SW480 (cell line): ENCODE results near the gene TYW1.
"Not testable (repeated sequence)": the region's sequence is repeated elsewhere in the genome, so short reads cannot be mapped to it uniquely, and the experiment has no call there.

Experiments used
- DNase-seq: peaks from one replicate; pipeline ENCODE4 v3.0.0-alpha.2; 2016; ENCODE audit warnings: low spot score

Gene TYW1, protein sequence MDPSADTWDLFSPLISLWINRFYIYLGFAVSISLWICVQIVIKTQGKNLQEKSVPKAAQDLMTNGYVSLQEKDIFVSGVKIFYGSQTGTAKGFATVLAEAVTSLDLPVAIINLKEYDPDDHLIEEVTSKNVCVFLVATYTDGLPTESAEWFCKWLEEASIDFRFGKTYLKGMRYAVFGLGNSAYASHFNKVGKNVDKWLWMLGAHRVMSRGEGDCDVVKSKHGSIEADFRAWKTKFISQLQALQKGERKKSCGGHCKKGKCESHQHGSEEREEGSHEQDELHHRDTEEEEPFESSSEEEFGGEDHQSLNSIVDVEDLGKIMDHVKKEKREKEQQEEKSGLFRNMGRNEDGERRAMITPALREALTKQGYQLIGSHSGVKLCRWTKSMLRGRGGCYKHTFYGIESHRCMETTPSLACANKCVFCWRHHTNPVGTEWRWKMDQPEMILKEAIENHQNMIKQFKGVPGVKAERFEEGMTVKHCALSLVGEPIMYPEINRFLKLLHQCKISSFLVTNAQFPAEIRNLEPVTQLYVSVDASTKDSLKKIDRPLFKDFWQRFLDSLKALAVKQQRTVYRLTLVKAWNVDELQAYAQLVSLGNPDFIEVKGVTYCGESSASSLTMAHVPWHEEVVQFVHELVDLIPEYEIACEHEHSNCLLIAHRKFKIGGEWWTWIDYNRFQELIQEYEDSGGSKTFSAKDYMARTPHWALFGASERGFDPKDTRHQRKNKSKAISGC

DNA sequence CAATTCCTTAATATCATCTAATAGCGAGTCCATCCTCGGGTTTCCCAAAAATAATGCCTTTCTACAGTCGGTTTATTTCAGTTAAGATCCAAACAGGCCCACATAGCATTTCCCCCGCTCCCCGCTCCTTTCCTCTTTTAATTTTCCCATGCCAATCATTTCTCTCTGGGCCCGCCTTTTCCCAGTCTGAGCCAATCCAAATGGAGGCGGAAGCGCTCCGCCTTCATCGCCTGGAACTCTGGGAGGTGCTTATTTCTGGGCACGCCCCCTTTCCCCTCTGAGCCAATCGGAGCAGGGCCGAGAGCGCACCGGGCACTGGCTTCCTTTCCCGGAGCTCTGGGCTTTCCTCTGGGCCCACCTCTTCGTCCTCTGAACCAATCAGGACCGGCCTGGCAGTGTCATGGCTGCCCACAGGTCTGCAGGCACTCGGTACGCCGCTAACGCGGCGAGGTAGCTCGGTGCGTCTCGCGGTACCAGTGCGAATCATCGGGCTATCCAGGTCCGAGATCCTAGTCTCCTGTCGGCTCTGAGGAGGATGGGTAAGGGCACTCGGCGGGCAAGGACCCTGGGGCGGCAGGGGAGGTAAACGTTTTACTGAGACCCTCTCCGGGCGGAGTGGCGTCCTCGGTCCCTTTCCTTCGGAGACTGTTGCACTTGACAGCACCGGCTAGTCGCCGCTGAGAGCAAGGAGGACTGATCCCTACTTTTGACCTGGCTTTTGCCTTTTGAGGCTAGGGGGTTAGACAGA lies at the start of gene TYW1:
TYW1 (plus strand) TSS at position 390 of the 748 bp plus-strand sequence; CDS start at position 536, 146 bp downstream.
- peak; percentile 99 for DNase-seq

DNA sequence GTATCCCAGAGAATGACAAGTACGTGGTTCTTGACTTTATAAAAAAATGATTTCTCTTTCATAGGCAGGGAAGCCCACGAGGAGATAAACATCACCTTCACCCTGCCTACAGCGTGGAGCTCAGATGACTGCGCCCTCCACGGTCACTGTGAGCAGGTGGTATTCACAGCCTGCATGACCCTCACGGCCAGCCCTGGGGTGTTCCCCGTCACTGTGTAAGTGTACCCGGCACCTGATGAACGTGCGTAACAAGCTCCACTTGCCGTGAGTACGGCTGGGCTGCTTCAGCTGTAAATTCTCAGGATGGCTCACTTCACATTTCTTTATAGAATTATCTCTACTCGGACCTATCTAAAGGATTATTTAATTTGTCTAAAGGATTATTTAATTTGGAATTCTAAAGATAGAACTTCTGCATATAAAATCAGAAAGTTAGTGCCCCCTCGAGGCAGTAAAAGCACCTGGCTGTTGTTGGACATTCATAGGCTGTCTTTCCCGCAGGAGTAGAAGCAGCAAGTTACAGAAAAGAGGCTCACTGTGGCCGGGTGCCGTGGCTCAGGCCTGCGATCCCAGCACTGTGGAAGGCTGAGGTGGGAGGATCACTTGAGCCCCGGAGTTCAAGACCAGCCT lies 48.0 kb upstream of the TYW1 start:
- DNase-seq: no peak

DNA sequence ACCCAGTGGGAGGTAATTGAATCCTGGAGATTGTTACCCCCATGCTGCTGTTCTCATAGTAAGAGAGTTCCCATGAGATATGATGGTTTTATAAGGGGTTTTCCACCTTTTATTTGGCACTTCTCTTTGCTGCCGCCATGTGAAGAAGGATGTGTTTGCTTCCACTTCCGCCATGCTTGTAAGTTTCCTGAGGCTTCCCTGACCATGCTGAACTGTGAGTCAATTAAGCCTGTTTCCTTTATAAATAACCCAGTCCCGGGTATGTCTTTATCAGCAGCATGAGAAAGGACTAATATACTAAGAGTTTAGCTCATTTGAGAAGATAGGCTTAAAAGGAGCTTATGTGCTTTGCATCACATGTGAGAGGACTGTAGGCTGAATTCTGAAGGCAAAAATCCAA lies 46.3 kb upstream of the TYW1 start:
- no peak for DNase-seq

DNA sequence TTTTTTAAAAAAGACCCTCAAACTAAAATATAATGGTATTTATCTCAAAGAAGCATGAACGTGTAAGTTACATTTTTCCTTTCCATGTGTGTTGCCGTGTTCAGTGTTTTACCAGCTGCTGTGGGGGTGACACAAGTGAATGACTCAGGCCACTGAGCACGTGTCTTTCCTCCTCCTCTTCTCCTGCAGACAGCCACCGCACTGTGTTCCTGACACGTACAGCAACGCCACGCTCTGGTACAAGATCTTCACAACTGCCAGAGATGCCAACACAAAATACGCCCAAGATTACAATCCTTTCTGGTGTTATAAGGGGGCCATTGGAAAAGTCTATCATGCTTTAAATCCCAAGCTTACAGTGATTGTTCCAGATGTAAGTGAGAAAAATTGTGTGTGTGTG lies 45.9 kb upstream of the TYW1 start:
- DNase-seq: no peak

DNA sequence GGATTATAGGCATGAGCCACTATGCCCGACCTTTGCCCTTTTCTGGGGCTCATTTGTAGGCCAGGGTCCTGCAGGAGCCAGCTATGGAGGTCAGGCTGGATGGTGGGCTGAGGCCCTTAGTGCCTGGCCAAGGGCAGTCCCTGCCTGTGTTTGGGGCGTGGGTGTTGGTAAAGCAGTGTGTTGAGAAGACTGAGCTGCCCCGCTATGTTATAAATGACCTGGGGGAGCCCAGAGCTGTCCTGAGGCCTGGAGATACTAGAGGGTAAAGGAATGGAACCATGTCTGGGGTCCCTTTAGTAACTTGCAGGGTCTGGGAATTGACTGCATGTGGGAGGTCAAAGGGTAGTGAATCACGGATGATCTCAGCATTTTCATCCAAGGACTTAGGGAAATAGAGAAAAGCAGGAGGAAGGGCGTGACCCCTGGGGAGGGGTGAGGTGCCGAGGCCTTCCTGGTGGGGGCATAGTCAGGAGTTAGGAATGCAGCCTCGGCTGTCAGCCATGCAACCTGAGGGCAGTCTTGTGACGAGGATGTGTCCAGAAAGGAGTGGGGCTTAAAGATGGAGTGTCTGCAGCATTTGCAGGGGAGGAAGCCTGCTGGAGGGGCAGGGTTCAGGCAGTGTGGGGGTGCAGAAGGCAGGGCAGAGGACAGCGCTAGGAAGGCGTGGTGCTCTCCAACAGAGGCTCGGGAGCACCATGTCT lies 44.1 kb upstream of the TYW1 start:
- peak; percentile 45 for DNase-seq

DNA sequence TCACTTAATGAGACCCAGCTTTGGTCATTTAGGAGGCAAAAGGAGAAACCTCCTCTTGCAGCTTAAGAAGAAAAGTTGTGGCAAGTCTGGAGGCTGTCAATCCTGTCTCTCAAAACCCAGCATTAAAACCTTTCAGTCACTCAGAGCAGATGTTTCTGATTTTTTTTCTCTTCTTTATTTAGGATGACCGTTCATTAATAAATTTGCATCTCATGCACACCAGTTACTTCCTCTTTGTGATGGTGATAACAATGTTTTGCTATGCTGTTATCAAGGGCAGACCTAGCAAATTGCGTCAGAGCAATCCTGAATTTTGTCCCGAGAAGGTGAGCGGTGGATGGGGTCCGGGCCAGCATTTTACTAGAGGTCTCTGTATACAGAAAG lies 43.6 kb upstream of the TYW1 start:
- no peak for DNase-seq

DNA sequence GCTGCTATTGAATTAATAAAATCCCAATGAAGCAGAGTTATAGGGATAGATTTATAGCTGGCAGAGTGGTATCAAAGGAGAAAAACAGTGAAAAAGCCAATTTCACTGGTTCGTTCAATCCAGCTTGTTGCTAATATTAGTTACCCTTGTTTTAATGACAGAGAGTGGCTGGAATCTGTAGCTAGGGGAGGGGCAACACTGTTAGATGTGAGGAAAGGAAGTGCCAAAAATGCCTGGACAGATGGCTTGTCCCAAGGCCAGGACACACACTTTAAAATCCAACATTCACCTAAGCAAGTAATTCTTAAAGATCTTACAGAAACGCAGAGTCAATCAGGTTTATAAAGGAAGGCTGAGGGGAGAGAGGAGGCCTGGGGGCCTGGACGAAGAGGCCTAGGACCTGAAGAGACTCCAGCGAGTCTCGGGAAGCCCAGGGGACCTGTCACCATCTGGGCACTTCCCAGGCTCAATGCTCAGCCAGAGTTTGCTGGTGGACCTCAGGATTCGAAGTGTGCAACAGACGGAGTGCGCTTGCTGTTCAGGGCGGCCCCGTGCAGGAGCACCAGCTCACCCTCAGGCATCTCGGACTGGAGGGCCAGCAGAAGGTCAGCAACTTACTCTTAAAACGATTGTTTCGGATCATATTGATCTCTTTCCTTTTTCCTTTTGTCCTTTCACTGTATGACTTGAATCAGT lies 38.9 kb upstream of the TYW1 start:
- no peak for DNase-seq

DNA sequence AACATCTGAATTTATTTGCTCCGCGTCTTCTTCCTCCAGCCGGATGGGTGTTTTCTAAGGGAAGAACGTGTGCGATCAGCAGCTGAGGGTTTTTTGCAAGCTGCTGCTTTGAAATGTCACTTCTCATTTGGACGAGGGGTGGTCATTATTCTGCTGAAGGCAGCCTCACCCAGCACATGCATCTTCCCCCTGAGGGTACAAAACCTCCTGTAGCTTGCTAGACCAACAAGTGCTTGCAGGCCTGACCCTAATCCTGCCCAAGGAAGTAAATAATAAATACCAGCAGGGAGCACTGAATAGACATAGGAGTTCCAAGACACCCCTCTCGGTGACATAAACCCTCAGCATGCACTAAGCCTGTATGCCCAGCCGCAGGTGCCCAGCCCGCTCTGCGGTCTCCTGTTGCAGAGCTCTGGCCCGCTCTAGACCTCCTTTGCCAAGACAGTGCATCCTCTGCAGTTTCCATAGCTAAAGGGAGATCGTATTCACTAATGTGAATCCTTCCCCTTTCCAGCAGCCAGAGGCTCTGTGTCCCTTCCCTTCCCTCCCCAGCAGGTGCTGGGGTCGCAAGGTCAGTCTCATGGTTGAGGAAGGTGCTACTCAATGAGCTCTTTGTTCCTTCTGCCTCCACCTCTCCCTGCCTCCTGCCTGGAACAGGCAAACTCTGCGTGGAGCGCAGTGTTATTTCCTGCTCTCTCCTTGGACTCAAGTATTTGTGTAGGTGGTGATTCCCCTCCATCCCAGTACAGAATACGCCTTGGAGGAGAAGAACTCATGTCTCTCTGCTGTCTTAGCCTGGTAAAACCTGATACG lies 37.9 kb upstream of the TYW1 start:
- DNase-seq: no peak

DNA sequence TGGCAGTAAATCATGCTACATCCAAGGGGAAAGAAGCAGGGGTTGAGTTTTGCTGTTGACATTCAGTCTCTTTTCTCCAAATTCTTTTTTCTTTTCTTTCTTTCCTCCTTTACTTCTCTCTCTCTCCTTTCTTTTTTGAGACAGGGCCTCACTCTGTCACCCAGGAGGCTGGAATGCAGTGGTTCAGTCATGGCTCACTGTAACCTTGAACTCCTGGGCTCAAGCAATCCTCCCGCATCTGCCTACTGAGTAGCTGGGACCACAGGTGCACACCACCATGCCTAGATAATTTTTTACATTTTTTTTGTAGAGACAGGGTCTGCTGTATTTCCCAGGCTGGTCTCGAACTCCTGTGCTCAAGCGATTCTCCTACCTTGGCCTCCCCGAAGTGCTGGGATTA lies 36.4 kb upstream of the TYW1 start:
- DNase-seq: no peak

DNA sequence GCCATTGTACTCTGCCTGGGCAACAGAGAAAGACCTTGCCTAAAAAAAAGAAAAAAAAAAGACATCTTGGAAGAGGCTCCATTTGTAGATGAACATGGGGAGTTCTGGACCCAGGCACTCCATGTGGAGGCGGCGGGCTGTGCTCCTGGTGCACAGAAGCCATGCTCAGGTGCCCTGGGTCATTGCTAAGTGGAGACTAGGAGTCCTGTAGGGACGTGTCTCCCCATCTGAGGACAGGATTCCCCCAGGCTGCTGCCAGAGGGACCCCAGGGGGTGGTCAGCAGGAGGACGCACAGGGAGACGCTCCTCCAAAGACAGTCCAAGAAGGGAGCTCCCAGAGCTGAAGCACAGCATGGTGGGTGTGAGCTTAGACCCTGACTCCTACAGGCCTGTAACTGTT lies 35.5 kb upstream of the TYW1 start:
- DNase-seq: no peak

DNA sequence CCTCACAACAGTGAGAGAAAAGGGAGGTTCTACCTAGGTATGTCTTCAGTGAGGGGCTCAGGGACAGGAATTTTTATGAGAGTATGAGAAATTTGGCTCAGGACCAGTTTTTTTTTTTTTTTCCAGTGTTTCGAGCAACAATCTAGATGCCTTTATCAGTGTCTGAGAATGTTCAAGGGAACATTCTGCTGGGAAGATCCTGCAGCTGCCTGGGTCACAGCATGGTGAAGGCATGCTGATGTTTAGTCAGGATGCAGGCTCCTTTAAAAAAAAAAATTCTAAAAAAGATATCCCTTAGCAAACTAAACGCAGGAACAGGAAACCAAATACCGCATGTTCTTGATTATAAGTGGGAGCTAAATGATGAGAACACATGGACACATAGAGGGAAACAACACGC lies 32.2 kb upstream of the TYW1 start:
- DNase-seq: no peak

DNA sequence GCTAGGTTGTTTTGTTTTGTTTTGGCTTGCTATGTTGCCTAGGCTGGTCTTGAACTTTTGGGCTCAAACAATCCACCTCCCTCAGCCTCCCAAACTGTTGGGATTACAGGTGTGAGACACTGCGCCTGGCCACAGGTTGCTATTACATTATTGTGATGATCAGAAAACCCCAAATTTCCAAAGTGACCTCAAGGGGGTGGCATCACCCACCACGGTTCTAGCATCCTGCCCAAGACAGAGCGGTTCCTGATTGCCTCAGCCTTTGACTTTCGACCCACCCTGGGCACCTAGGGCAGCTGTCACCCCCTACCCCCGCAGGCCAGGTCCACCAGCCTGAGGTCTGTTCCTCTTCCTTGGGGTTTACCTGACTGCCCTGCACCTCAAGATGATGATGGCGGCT lies 29.6 kb upstream of the TYW1 start:
- DNase-seq: no peak

DNA sequence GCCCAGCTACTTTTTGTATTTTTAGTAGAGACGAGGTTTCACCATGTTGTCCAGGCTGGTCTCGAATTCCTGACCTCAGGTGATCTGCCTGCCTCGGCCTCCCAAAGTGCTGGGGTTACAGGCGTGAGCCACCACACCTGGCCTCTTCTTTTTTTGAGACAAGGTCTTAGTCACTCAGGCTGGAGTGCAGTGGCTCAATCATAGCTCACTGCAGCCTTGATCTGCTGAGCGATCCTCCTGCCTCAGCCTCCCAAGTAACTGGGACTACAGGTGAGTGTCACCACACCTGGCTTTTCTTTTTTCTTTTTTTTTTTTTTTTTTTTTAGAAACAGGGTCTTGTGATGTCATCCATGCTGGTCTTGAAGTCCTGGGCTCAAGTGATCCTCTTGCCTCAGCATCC lies 27.6 kb upstream of the TYW1 start:
- not testable (repeated sequence) for DNase-seq

DNA sequence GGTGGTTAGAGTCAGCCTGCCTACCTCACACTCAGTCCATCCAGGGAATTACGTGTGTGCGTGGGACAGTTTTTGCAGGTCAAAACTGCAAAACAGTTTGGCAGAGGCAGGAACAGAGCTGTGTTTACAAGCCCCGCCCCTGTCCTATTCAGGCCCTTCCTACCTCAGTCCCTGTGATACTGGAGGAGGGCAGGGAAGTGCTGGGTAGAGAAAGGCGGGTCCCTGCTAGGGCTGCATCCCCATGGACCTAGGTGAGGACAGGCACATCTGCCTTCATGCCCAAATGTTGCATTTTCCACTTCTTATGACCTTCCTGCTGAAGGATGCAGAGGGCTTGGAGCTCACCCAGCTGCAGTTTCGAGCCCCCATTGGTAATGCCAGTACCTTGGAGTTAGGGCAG lies 26.3 kb upstream of the TYW1 start:
- DNase-seq: no peak

DNA sequence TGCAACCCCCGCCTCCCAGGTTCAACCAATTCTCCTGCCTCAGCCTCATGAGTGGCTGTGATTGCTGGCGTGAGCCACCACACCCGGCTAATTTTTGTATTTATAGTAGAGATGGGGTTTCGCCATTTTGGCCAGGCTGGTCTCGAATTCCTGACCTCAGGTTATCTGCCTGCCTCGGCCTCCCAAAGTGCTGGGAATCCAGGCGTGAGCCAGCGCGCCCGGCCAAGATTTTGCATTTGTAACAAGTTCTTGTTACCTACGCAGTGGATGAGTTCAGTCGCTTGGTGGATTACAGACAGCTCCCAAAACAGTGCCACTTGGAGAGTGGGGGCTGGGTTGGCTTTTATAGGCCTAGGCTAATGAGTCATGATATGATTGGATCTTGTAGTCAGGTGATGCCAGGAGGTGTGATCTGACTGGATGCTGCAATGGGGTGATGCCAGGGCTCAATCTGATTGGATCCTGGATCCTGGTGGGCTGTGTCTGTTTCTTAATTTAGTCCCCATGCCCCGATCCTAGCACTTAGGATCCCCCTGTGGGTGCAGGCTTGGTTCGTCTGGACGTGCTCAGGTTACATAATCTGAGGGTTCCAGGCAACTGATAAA lies 21.5 kb upstream of the TYW1 start:
- no peak for DNase-seq

DNA sequence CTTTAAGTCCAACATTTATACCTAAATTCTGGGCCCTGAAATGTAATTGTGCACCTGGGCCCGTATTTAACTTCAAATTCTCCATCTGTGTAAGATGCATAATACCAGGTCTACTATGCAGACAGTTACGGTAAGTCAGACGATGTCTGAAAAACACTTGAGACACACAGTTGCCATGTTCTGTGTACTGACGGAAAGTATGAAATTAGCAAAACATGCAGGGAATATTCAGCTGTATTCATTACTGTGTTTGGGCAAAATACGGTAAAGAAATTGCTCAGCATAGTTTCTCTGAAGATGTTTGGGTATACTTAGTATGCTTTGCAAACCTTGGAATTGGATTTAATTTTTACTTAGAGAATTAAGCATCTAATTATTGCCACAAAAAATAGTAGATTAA lies 18.3 kb upstream of the TYW1 start:
- not testable (repeated sequence) for DNase-seq

DNA sequence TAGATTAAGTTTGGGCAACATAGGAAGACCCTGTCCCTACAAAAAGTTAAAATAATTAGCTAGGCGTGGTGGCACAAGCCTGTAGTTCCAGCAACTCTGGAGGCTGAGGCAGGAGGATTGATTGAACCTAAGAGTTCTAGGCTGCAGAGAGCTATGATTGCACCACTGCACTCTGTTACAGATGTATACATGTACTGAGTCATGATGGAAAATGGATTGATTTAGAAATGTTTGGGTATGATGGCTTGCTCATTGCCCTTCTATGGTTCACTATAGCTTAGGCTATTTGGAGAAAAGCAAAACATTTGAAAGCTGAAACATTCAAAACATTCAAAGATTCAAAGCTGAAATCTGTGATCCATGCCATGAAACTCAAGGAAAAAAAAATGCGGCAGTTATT lies 17.6 kb upstream of the TYW1 start:
- DNase-seq: not testable (repeated sequence)

DNA sequence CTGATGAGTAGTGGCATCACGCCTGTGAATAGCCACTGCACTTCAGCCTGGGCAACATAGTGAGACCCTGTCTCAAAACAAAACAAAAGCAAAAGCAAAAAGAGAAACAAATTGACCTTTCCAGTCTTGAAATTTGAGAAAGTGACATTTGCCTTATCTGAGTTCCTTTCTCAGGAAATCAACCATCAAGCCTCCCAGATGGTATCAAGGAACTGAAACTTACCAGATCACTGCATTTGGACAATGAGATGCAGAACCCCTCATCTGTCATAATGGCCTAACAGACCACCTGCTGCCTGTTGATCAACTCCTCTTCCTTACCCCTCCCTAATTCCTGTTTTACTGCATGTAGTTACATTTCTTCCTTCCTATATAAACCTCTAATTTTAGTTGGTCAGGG lies 16.3 kb upstream of the TYW1 start:
- not testable (repeated sequence) for DNase-seq

DNA sequence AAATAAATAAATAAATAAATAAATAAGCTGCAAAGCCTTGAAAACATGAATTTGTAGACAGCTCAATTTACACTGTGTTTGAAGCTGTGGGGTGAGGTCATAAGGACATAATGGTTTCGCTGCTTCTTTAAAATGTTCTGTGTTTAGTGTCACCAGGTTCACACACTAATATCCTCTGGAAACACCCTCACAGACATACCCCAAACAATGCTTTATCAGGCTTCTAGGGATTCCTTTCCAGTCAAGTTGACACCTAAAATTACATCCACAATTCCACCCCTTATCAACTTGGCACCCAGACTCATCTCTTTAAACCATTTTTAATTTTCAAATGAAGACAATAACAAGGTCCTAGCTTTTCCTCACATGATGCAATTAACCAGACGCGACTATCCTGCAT lies 7.1 kb upstream of the TYW1 start:
- not testable (repeated sequence) for DNase-seq

DNA sequence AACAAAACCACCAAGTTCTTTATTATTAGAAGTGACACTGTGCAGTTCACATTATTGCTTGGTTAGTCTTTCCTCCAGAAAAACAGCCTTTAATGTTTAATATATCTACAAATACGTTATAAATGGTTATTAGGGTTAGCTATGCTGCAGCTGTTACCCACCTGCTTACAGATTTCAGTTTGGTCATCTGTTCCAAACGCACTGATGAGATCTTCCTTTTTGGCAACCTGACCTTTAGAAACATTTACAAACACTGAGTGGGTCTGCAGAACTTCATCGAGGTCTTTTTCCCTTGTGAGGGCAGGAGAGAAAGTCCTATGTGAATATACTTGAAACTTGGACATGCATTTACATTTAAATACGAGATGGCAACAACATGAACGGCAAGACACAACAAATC lies 2.6 kb upstream of the TYW1 start:
- not testable (repeated sequence) for DNase-seq
